NCI-H748 treated with DMSO at 0.1 percent for 48 hours (cell line): ENCODE results near the gene PRR14.

Experiments used
- DNase-seq: peaks from one replicate; lab custom pipeline; 2025; lab: John Stamatoyannopoulos, UW

Gene PRR14

DNA sequence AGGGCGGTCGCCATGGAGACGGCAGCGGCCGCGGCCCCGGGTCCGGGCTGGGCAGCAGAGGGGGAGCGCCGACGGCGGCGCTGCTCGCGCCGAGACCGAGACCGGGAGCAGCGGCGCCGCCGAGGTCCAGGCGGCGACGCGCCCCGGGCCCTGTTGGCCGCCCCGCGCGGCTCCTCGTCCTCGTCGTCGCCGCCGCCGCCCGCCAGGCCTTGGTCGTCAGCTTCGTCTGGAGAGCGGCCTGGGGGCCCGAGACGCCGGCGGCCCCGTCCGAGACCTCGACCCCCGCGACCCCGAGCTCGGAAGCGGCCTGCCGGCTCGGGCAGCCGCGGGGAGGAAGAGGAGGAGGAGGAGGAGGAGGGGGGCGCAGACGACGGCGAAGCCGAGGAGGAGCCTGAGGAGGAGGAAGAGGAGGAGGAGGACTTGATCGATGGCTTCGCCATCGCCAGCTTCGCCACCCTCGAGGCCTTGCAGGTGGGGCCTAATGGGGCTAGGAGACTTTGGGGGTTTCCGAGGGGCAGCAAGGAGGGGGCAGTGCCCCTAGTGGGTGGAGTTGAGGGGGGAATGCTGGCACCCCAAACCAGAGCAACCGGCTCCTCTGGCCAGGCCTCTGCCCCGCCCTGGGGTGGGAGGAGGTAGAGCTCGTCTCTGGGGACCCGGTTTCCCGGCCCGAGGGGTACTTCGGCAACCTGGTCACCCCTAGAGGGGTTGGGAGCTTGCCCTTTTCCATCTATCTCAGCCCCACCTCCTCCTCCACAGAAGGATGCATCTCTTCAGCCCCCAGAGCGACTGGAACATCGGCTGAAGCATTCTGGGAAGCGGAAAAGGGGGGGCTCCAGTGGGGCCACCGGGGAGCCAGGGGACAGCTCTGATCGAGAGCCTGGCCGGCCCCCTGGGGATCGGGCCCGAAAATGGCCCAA is 9.0 kb downstream of the PRR14 start:
- no peak for DNase-seq

- no peak for DNase-seq
Measured at GRCh38 chr16:30660424-30661261, 9.9 kb downstream of the PRR14 start.

GRCh38 chr16:30662449-30662848 is 11.7 kb downstream of the PRR14 start:
- DNase-seq, result no peak

DNA sequence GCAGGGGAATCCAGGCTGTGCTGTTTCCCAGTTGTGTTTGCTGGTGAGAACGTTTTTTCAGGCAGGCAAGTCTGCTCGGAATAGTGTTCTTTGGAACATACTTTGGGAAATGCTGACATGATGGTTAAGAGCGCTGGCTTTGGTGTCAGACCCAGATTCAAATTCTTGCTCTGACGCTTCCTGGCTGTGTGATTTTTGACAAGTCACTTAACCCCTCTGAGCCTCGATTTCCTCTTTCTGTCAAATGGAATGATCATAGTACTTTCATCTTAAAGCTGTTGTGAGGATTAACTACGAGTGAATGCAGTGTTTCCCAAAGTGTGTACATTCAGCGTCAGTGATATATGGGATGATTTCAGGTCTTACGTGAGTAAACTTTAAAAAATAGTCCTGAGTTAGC is 12.3 kb downstream of the PRR14 start:
- no peak for DNase-seq

DNA sequence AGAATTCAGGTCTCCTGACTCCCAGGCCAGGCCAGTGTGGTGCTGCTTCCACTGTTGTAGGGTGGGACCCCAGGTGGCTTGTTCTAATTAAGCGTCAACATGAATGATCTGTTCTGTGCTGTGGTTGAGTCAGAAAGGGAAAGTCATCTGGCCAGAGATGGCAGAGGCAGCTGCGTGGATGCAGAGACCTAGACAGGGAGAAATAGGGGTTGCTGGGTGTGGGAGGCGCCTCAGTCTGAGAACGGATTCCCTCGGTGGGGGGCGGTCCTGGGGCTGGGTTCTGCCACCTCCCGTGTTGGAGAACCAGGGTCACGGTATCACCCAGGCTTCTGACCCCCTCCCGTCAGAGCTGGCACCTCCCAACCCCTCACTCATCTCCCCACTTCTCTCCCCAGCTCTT is 13.1 kb downstream of the PRR14 start:
- DNase-seq, result no peak

- no peak for DNase-seq
Measured at GRCh38 chr16:30664616-30665109, 13.9 kb downstream of the PRR14 start.

GRCh38 chr16:30665155-30665829 is 14.5 kb downstream of the PRR14 start:
- DNase-seq, result no peak

DNA sequence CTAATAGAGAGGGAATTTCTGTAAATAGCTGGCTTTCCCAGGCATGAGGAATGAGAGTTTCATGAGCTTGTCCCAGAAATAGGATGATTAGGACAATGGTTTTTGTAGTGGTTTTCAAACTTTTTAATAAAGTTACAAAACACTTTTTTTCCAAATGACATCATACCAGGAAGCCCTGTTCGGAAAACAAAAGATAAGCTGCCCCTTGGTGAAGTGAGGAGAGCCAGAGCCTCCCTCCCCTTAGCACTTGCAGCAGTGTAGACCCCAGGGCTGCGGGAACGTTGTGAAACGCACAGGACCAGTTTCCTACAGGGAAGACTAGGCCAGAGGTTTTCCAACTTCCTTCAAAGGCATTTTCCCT is 15.1 kb downstream of the PRR14 start:
- no peak for DNase-seq

GRCh38 chr16:30666681-30667080 is 15.9 kb downstream of the PRR14 start:
- DNase-seq, result no peak

DNA sequence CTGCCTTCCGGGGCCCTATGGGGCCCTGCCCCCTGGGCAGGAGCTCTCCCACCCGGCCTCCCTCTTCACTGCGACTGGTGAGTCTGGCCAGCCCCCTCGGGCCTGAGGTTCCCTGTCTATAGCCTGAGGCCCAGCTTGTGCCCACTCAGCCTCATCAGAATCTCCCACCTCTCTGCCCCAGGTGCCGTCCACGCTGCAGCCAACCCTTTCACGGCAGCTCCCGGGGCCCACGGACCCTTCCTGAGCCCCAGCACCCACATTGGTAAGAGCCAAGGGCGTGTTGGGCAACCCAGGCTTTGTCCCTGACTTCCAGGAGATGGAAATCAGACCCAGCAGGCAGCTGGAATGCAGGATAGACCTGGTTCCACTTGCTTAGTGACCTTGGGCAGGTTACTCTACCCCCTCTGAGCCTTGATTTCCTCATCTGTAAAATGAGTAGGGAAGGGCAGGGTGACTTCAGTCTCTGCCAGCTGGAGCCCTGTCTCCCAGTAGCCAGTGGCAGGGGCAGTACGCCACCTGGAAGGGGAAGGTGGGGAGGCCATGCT is 16.7 kb downstream of the PRR14 start:
- no peak for DNase-seq

DNA sequence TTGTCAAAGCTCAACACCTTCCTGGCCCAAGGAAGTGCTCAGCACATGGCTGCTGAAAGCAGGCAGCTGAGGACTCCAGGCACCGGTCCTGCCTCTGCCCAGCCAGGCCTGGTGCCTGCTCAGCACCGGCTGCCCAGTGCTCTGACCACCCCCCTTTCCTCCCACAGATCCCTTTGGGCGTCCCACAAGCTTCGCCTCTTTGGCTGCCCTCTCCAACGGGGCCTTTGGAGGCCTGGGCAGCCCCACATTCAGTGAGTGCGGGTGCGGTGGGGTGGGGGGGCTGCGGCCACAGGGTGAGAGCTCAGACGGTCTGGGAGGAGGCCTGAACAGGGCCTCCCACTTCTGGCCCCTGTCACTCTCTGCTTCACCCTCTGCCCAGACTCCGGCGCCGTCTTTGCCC is 17.6 kb downstream of the PRR14 start:
- DNase-seq, result no peak

GRCh38 chr16:30669026-30669902 is 18.5 kb downstream of the PRR14 start:
- DNase-seq, result no peak

DNA sequence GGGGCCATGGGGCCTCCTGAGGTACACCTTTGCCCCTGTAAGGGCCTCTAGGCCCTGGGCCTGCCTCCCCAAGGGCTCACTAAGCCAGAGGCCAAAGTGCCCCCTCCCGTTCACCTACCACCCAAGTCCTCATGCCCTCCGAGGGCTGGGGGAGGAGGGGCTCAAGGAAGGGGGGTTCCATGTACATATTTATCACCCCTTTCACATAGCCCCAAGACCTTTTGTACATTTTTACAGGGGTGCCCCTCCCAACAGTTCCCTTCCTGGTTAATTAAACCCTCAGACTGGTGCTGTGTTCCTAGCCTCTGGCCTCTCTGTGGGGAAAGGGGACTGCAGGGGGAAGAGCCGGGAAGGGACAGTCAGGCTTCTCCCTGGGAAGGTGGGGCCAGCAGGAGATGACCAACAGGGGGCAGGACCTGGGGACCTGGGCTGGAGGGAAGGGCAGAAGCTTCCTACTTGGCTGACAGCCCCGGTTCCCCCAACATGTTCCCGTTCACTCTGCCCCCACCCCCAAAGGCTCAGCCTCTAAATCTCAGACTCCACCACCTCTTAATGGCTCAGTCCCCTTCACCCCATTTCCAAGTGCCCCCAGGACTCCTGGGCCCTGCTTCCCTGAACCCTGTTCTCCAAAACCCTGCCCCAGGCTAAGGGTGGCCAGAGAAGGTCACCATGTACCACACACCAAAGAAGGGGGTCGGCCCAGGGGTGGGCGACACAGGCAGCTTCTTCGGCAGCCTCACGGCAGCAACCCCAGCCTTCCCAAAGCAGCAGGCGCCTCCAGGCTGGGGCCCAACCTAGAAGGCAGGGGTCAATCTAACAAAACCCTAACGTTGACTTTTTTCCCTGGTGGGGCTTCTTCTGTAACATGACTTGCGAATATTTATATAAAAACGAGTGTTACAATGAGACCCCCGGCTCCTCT is 19.4 kb downstream of the PRR14 start:
- no peak for DNase-seq

DNA sequence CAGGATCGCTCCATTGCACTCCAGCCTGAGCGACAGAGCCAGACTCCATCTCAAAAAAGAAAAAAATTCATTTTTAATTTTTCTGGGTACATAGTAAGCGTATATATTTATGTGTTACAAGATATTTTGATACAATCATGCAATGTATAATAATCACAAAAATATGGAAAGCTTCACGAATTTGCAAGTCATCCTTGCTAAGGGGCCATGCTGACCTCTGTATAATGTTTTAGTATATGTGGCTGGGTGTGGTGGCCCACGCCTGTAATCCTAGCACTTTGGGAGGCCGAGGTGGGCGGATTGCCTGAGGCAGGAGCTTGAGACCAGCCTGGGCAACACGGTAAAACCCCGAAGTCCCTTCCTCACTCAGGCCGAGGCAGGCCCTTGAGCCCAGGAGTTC is 24.4 kb downstream of the PRR14 start:
- DNase-seq, result no peak

DNA sequence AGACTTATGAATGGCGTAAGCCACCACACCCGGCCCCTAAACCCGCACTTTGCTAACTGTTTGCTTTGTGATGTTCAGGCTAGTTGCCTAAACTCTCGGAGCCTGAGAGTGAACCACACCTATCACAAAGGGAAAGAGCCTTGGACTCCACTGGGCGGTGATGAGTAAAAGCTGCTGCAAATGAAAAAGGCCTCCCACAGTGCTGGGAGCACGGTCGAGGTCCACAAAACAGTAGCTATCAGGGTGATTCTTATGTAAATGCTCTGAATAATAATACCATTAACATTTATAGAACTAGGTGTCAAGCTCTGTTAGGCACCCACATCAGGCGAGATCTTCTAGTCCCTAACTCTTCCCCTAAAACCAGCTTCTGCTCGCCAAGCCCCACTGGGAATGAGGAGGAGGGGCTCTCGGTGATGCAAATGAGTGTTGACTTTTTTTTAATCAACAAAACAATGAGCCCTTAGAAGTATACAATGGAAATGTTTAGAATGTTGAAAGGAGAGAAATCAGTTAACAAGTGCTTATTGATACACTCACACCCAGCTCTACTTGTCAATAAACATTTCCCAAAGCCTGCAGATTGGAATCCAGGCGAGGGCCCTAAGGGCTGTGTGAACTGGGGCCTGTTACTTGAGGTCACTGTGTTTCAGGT is 27.3 kb downstream of the PRR14 start:
- no peak for DNase-seq

DNA sequence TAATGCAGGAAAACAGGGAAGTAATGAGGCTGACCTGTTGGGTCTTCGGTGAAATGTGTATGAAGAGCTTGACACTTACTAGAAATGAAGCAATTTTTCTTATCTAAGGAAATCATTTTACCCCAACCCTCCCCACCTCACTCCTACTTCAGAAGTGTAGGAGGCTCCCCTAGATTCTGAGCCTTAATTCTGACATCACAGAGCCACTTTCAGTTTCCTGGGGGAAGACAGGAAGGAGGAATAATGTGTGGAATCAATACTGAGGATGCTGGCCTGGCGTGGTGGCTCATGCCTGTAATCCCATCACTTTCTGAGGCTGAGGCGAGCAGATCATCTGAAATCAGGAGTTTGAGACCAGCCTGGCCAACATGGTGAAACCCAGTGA is 27.8 kb downstream of the PRR14 start:
- no peak for DNase-seq

- DNase-seq, result no peak
Measured at GRCh38 chr16:30680326-30680725, 29.6 kb downstream of the PRR14 start.

GRCh38 chr16:30688701-30689100 is 37.9 kb downstream of the PRR14 start:
- DNase-seq, result no peak

DNA sequence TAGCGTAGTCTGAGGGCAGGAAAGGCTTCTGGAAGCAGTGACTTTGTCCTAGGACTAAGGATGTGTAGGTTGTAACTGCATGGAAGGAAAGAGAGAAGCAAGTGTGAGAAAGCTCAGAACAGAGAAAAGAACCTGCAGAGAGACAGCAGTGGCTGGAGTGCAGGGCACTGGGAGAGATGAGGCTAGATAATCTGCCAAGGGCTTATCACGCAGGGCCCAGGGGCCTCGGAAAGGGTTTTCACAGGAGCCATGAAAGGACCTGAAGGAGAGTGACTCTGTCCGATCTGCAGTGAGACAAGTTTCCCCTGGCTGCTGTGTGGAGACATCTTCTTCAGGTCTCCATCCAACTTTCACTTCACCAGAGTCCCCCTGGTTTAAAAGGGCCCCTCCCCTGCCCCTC is 41.1 kb downstream of the PRR14 start:
- DNase-seq, result no peak
